VCaP (cell line): ENCODE data around the gene APBA1.
A peak's percentile ranks its signal among the peaks of the same experiment; 100 is the strongest.

ENCODE experiments used
- H3K27ac ChIP-seq: fragments of 450-650 bp; 2 replicates; pipeline ENCODE4 v1.5.1; 2017
- CTCF ChIP-seq: fragments of 450-650 bp; conservative IDR thresholded peaks from 2 replicates; pipeline ENCODE4 v1.5.1; 2017; ENCODE audit warnings: mild to moderate bottlenecking, moderate library complexity

APBA1 gene

GRCh38 chr9:69502671-69503301 is 169.4 kb downstream of the APBA1 start:
- no peak for TF ChIP-seq CTCF
- H3K27ac ChIP-seq, result peak overlapping the region; percentile 76

DNA sequence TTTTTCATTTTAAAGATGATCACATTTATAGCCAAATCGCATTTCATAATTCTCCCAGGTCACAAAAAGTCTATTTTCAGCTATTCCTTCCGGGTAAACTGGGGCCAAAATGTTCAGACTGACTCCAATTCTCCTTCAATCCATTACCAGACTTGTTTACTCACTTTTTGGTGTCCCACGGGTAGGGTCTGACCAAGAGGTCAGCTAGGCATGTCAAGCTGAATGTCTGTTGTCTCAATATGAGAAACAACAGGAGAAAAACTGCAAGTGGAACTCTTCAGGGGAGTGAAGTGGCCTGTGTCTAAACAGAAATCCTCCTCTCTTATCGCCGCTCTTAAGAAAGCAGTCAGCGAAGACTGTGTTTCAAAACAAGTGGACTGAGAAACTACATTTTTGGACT is 171.3 kb downstream of the APBA1 start:
- no peak for TF ChIP-seq CTCF
- peak overlapping the region; percentile 76; the same call in 1 of the 2 replicates for H3K27ac ChIP-seq

DNA sequence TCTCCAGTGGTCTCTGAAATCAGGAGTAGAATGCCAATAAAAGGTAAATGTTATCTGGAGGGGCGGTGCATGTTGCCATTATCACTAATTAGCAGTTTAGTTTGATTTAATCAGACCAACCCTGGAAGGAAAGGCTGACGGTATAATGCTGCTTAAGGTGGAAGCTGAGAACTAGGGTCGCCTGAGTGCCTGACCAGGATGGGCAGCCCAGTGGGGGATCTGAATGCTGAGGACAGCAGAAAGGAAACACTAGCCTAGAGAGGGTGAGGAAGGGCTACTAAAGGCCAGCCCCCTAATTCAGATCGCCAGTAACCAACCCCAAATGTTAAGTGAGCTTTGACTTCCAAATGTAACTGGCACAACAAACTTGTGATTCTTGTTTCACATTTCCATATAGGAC is 172.2 kb downstream of the APBA1 start:
- no peak for TF ChIP-seq CTCF
- no peak overlapping the region for H3K27ac ChIP-seq

- no peak for TF ChIP-seq CTCF
- no peak overlapping the region for H3K27ac ChIP-seq
These were observed 172.8 kb downstream of the APBA1 start for GRCh38 chr9:69499407-69499806.

GRCh38 chr9:69498470-69498869 is 173.7 kb downstream of the APBA1 start:
- H3K27ac ChIP-seq, result no peak overlapping the region
- no peak for TF ChIP-seq CTCF

GRCh38 chr9:69497816-69498215 is 174.4 kb downstream of the APBA1 start:
- no peak for TF ChIP-seq CTCF
- no peak overlapping the region for H3K27ac ChIP-seq

GRCh38 chr9:69496846-69497450 is 175.2 kb downstream of the APBA1 start:
- TF ChIP-seq CTCF, result no peak

More at GRCh38 chr9:69496846-69497450, 175.2 kb downstream of the APBA1 start:
- H3K27ac ChIP-seq, result no peak overlapping the region
